COLO668 (cell line): Measurements from ENCODE around the gene CSTF1.

Experiments
- DNase-seq: peaks from one replicate; lab custom pipeline; 2025; ENCODE audit not compliant: unreplicated experiment; lab: John Stamatoyannopoulos, UW

CSTF1 gene

GRCh38 chr20:56449459-56449858 lies 57.0 kb downstream of the CSTF1 start:
- DNase-seq: no peak

- DNase-seq: no peak
Observed at GRCh38 chr20:56451056-56451765, 58.8 kb downstream of the CSTF1 start.

- no peak for DNase-seq
Observed at GRCh38 chr20:56453352-56453751, 60.9 kb downstream of the CSTF1 start.

- no peak for DNase-seq
Observed at GRCh38 chr20:56454754-56455153, 62.3 kb downstream of the CSTF1 start.
